ENCODE data around the gene SMYD5.
"Not testable (repeated sequence)": the region's sequence is repeated elsewhere in the genome, so short reads cannot be mapped to it uniquely, and the experiment has no call there.

The SMYD5 gene

GRCh38 chr2:73262108-73262651 is 48.1 kb downstream of the SMYD5 start:
- DNase-seq: no peak

GRCh38 chr2:73262691-73263429 is 48.8 kb downstream of the SMYD5 start:
- not testable (repeated sequence) for DNase-seq

GRCh38 chr2:73263540-73264331 is 49.7 kb downstream of the SMYD5 start:
- DNase-seq: no peak

GRCh38 chr2:73264332-73264606 is 50.2 kb downstream of the SMYD5 start:
- no peak for DNase-seq

GRCh38 chr2:73264783-73265182 is 50.7 kb downstream of the SMYD5 start:
- no peak for DNase-seq

- no peak for DNase-seq
Measured at GRCh38 chr2:73265298-73266060, 51.4 kb downstream of the SMYD5 start.

- DNase-seq: no peak
Measured at GRCh38 chr2:73266061-73266901, 52.2 kb downstream of the SMYD5 start.

GRCh38 chr2:73267008-73267407 is 53.0 kb downstream of the SMYD5 start:
- DNase-seq: no peak

GRCh38 chr2:73268366-73268829 is 54.4 kb downstream of the SMYD5 start:
- no peak for DNase-seq

- DNase-seq: peak; percentile 63
Measured at GRCh38 chr2:73268830-73269685, 55.0 kb downstream of the SMYD5 start.

GRCh38 chr2:73269686-73270465 is 55.8 kb downstream of the SMYD5 start:
- DNase-seq: no peak

GRCh38 chr2:73272270-73272669 is 58.2 kb downstream of the SMYD5 start:
- DNase-seq: no peak
